IMR-90 (cell line): Measurements from ENCODE around the gene ZNF544. TPM values are rescaled to one million over a fixed set of nuclear protein-coding genes. Genes with fewer than 3 reads are reported as not detected.
A peak's percentile ranks its signal among the peaks of the same experiment; 100 is the strongest.

Source experiments
- ATAC-seq: fragments of 200-7000 bp; cut with Tn5 transposase; 2 replicates; pipeline ENCODE4 v1.9.1; 2020; ENCODE audit warnings: low read depth, mild to moderate bottlenecking, moderate library complexity
- BruUV-seq: library from RNA; stranded (reverse); fragments of 400-500 nt; replicated peaks from 2 replicates; lab custom pipeline; 2021; lab: Mats Ljungman, UMichigan
- CTCF ChIA-PET: fragments of 300-600 bp; formaldehyde crosslinking; extraction: SDS; loops from one replicate; lab custom pipeline; 2021; ENCODE audit warnings: antibody characterized with exemption; lab: Yijun Ruan, JAX
- POLR2A ChIA-PET: fragments of 300-600 bp; sonication (Branson Sonifier 250); formaldehyde crosslinking; loops from one replicate; lab custom pipeline; 2022; ENCODE audit warnings: antibody characterized with exemption; ENCODE audit not compliant: unreplicated experiment; lab: Charles Lee
- DNase-seq: peaks from one replicate; pipeline ENCODE4 v3.0.0; 2013
- H2AFZ ChIP-seq: replicated peaks from 2 replicates; pipeline ENCODE3; 2013; ENCODE audit warnings: low read length, mild to moderate bottlenecking; ENCODE audit not compliant: poor library complexity
- H2AK5ac ChIP-seq: 2 replicates; pipeline ENCODE4 v1.6.1; 2013; ENCODE audit warnings: low read depth, low read length, inconsistent platforms
- H2AK9ac ChIP-seq: replicated peaks from 2 replicates; pipeline ENCODE3; 2013; ENCODE audit warnings: mild to moderate bottlenecking, low read depth, low read length, moderate library complexity; ENCODE audit not compliant: poor library complexity
- H2BK120ac ChIP-seq: 2 replicates; pipeline ENCODE4 v1.6.1; 2013; ENCODE audit warnings: low read depth, low read length, inconsistent platforms
- H2BK15ac ChIP-seq: 3 replicates; pipeline ENCODE4 v1.6.1; 2013; ENCODE audit warnings: low read depth, low read length, inconsistent platforms
- H2BK20ac ChIP-seq: 2 replicates; pipeline ENCODE4 v1.6.1; 2013; ENCODE audit warnings: low read depth, mild to moderate bottlenecking, inconsistent platforms, low read length, moderate library complexity
- H2BK5ac ChIP-seq: 2 replicates; pipeline ENCODE4 v1.6.1; 2013; ENCODE audit warnings: mild to moderate bottlenecking, low read depth, low read length, inconsistent platforms; ENCODE audit not compliant: poor library complexity, severe bottlenecking
- H3K14ac ChIP-seq: replicated peaks from 2 replicates; pipeline ENCODE4 v1.6.1; 2013; ENCODE audit warnings: low read depth, low read length, inconsistent platforms
- H3K18ac ChIP-seq: 2 replicates; pipeline ENCODE4 v1.6.1; 2013; ENCODE audit warnings: low read depth, low read length, control low read depth
- H3K23ac ChIP-seq: 2 replicates; pipeline ENCODE4 v1.6.1; 2013; ENCODE audit warnings: low read depth, low read length, inconsistent platforms
- H3K27ac ChIP-seq: 2 replicates; pipeline ENCODE4 v1.5.1; 2013; ENCODE audit warnings: mild to moderate bottlenecking, control low read depth, low read length; ENCODE audit not compliant: insufficient read depth
- H3K27me3 ChIP-seq: 2 replicates; pipeline ENCODE4 v1.6.1; 2013; ENCODE audit warnings: low read length; ENCODE audit not compliant: control insufficient read depth, insufficient read depth
- H3K36me3 ChIP-seq: 2 replicates; pipeline ENCODE4 v1.6.1; 2013; ENCODE audit warnings: low read length, mixed read lengths; ENCODE audit not compliant: control insufficient read depth, insufficient read depth
- H3K4ac ChIP-seq: 2 replicates; pipeline ENCODE4 v1.6.1; 2013; ENCODE audit warnings: low read depth, low read length, inconsistent platforms
- H3K4me1 ChIP-seq: 2 replicates; pipeline ENCODE4 v1.6.1; 2013; ENCODE audit warnings: low read length, mixed read lengths; ENCODE audit not compliant: control insufficient read depth, insufficient read depth
- H3K4me2 ChIP-seq: 2 replicates; pipeline ENCODE4 v1.6.1; 2013; ENCODE audit warnings: low read depth, mild to moderate bottlenecking, control low read depth, low read length, moderate library complexity
- H3K4me3 ChIP-seq: 2 replicates; pipeline ENCODE4 v1.5.1; 2013; ENCODE audit warnings: low read depth, mild to moderate bottlenecking, control low read depth, low read length, moderate library complexity; ENCODE audit not compliant: insufficient read depth
- H3K56ac ChIP-seq: 2 replicates; pipeline ENCODE4 v1.6.1; 2013; ENCODE audit warnings: low read length, inconsistent platforms; ENCODE audit not compliant: insufficient read depth; ENCODE audit errors: extremely low read depth
- H3K79me1 ChIP-seq, 2 experiments: 2 replicates each; pipeline ENCODE4 v1.6.1; 2013; ENCODE audit warnings: low read length in 2 of 2, inconsistent platforms in 1 of 2, low read depth in 1 of 2
- H3K9ac ChIP-seq: 2 replicates; pipeline ENCODE4 v1.6.1; 2013; ENCODE audit warnings: low read depth, low read length, control low read depth
- H3K9me1 ChIP-seq: 2 replicates; pipeline ENCODE4 v1.6.1; 2013; ENCODE audit warnings: low read length, inconsistent platforms; ENCODE audit not compliant: insufficient read depth
- H3K9me3 ChIP-seq: 2 replicates; pipeline ENCODE4 v1.6.1; 2013; ENCODE audit warnings: low read length; ENCODE audit not compliant: control insufficient read depth, insufficient read depth
- H4K20me1 ChIP-seq: 2 replicates; pipeline ENCODE4 v1.6.1; 2013; ENCODE audit warnings: low read length, inconsistent platforms; ENCODE audit not compliant: insufficient read depth
- H4K5ac ChIP-seq: 2 replicates; pipeline ENCODE4 v1.6.1; 2013; ENCODE audit warnings: mild to moderate bottlenecking, low read depth, low read length, control low read depth
- H4K8ac ChIP-seq, 2 experiments: 2 replicates each; pipeline ENCODE4 v1.6.1; 2013; ENCODE audit warnings: low read depth in 2 of 2, low read length in 2 of 2, control low read depth in 1 of 2, inconsistent platforms in 1 of 2
- H4K91ac ChIP-seq: 2 replicates; pipeline ENCODE4 v1.6.1; 2013; ENCODE audit warnings: low read depth, low read length, inconsistent platforms; ENCODE audit not compliant: insufficient read depth
- BHLHE40 ChIP-seq: fragments of 150-350 bp; IDR thresholded peaks from 2 replicates; pipeline ENCODE4 v1.6.1; 2016; ENCODE audit warnings: mild to moderate bottlenecking, low read depth, low read length
- CEBPB ChIP-seq: IDR thresholded peaks from 2 replicates; pipeline ENCODE4 v1.6.1; 2012; ENCODE audit warnings: low read depth, low read length, improper control_type of control experiment
- CHD1 ChIP-seq: IDR thresholded peaks from 2 replicates; pipeline ENCODE4 v1.6.1; 2012; ENCODE audit warnings: low read depth, low read length, improper control_type of control experiment
- CTCF ChIP-seq: conservative IDR thresholded peaks from 2 replicates; pipeline ENCODE4 v1.5.1; 2012; ENCODE audit warnings: mild to moderate bottlenecking, low read depth, low read length, improper control_type of control experiment
- ELK1 ChIP-seq: fragments of 150-350 bp; IDR thresholded peaks from 2 replicates; pipeline ENCODE4 v1.6.1; 2016; ENCODE audit warnings: low read depth, mild to moderate bottlenecking, low read length, moderate library complexity, borderline replicate concordance
- MAFK ChIP-seq: IDR thresholded peaks from 2 replicates; pipeline ENCODE4 v1.6.1; 2012; ENCODE audit warnings: low read depth, low read length, improper control_type of control experiment
- MAZ ChIP-seq: IDR thresholded peaks from 2 replicates; pipeline ENCODE4 v1.6.1; 2012; ENCODE audit warnings: low read depth, mild to moderate bottlenecking, low read length, improper control_type of control experiment, moderate library complexity, borderline replicate concordance
- POLR2A ChIP-seq: IDR thresholded peaks from 2 replicates; pipeline ENCODE4 v1.6.1; 2012; ENCODE audit warnings: mild to moderate bottlenecking, low read depth, low read length
- RAD21 ChIP-seq: IDR thresholded peaks from 2 replicates; pipeline ENCODE4 v1.6.1; 2012; ENCODE audit warnings: low read length, improper control_type of control experiment
- RCOR1 ChIP-seq: IDR thresholded peaks from 2 replicates; pipeline ENCODE4 v1.6.1; 2012; ENCODE audit warnings: mild to moderate bottlenecking, low read length, improper control_type of control experiment; ENCODE audit not compliant: insufficient replicate concordance
- RFX5 ChIP-seq: IDR thresholded peaks from 2 replicates; pipeline ENCODE4 v1.8.0; 2012; ENCODE audit warnings: low read depth, mild to moderate bottlenecking, low read length, moderate library complexity
- SMC3 ChIP-seq: fragments of 150-350 bp; IDR thresholded peaks from 2 replicates; pipeline ENCODE4 v1.6.1; 2016; ENCODE audit warnings: low read depth, mild to moderate bottlenecking, antibody characterized with exemption, low read length, moderate library complexity
- USF2 ChIP-seq: fragments of 150-350 bp; IDR thresholded peaks from 2 replicates; pipeline ENCODE4 v1.6.1; 2017; ENCODE audit warnings: mild to moderate bottlenecking, antibody characterized with exemption, low read length, low read depth
- WGBS, 2 experiments: methylation state at CpG; one replicate each; pipeline versions ENCODE4 v1.1.5 to v1.1.7; 2013; ENCODE audit warnings: missing lambda C conversion rate in 2 of 2; ENCODE audit not compliant: insufficient read length in 1 of 2; ENCODE audit errors: extremely low coverage in 2 of 2; 5-methylcytosine and 5-hydroxymethylcytosine counted together
- dilution Hi-C: fragments of 300-500 bp; cut with HindIII; formaldehyde crosslinking; loops from one replicate; pipeline ENCODE4 v1.14.3; 2018; ENCODE audit warnings: low sequenced_read_pairs; ENCODE audit not compliant: unreplicated experiment
- in situ Hi-C: fragments of 300-500 bp; cut with MboI; formaldehyde crosslinking; loops from 3 replicates; pipeline ENCODE4 v1.14.3; 2019; ENCODE audit warnings: low sequenced_read_pairs, inconsistent platforms, mixed read lengths
- intact Hi-C: fragments of 100-400 bp; cut with micrococcal nuclease; formaldehyde crosslinking; loops from 2 replicates; pipeline ENCODE4 v1.10.0; 2022
- polyA plus RNA-seq, 3 experiments: library from polyadenylated mRNA; depleted of rRNA; stranded (reverse); fragments of >200 nt; gene quantifications; 2 replicates each; pipeline ENCODE4 v1.2.3, GENCODE V29; 2012; ENCODE audit warnings: low replicate concordance in 1 of 3
- total RNA-seq: library from RNA; depleted of rRNA; stranded (reverse); fragments of >200 nt; gene quantifications from 2 replicates; pipeline ENCODE4 v1.2.3, GENCODE V29; 2012

Gene ZNF544
- total and polyA plus RNA-seq, 2 of the 4 experiments (the other 2 are of a cell fraction): 19.3 to 45.9 TPM

GRCh38 chr19:58274771-58275201 lies 46.1 kb downstream of the ZNF544 start:
- WGBS, 2 experiments: no CpG with 5 or more reads among the region's 2 CpGs
- Histone ChIP-seq H4K8ac (no peak overlapping the region), H3K4ac (no peak overlapping the region), H4K91ac (no peak overlapping the region), H3K4me3 (no peak overlapping the region), H3K23ac (no peak overlapping the region), H3K36me3 (peaks cover 35% of the 10 kb centered on the region), H3K9ac (no peak overlapping the region), H2AK5ac (no peak overlapping the region), H2AFZ (no peak overlapping the region), H2BK15ac (no peak overlapping the region), H4K5ac (no peak overlapping the region), H3K18ac (no peak overlapping the region), H3K4me1 (no peaks in the 10 kb centered on the region), H2BK20ac (no peak overlapping the region), H2BK120ac (no peak overlapping the region), H3K14ac (no peak overlapping the region), H3K79me1 (peaks cover 22 to 36% of the 10 kb centered on the region in 2 experiments), H2BK5ac (no peak overlapping the region), H4K20me1 (no peaks in the 10 kb centered on the region), H3K27me3 (no peaks in the 10 kb centered on the region), H3K27ac (no peak overlapping the region), H2AK9ac (no peak overlapping the region), H3K9me3 (peaks cover 55% of the 10 kb centered on the region), H3K9me1 (0 out of 2 replicates have a peak, but pooled peaks cover 4% of the 10 kb centered on the region), H3K56ac (no peak overlapping the region), H3K4me2 (no peak overlapping the region)
- ChIA-PET CTCF (no interaction called here), POLR2A (no interaction called here)
- in situ Hi-C loops (no loop called here), intact Hi-C loops (loop anchor here (5.0 kb wide), 1 partner anchor 92 kb away; the partner anchor contains the start of gene ZNF274), dilution Hi-C loops (no loop called here)
- BruUV-seq: no TSS peak
- no peak for TF ChIP-seq ELK1
- TF ChIP-seq RFX5: no peak
- TF ChIP-seq POLR2A: no peak
- TF ChIP-seq RCOR1: no peak
- TF ChIP-seq CEBPB: no peak
- no peak for TF ChIP-seq CTCF
- no peak for TF ChIP-seq MAFK
- no peak for TF ChIP-seq SMC3
- no peak for TF ChIP-seq CHD1
- TF ChIP-seq BHLHE40: no peak
- TF ChIP-seq USF2: no peak
- no peak for TF ChIP-seq RAD21
- TF ChIP-seq MAZ: no peak
- ATAC-seq: no peak
- DNase-seq: peak; percentile 35
